ENCODE results near the gene SNX8. TPM values are rescaled to one million over a fixed set of nuclear protein-coding genes. Genes with fewer than 3 reads are reported as not detected.

SNX8 gene
- total and polyA plus RNA-seq, 8 donors, result 7.1 to 16.1 (median 11.7) TPM

DNA sequence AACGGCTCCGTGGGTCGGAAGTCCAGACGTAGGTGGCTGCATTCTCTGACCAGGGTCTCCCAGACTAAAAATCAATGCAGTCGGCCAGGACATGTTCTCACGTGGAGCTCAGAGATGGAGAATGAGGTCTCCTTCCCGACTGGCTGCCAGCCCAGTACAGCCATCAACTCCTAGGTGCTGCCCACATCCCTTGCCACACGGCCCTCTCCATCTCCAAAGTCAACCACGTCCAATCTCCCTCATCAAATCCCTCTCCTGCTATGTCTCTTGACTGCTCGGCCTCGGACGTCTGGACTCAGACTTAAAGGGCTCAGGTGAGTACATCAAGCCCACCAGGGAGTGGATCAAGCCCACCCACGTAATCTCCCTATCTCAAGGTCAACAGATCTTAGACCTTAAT is 88.4 kb downstream of the SNX8 start:
- Histone ChIP-seq H3K4me3 (no peak overlapping the region), H3K27me3 (no peaks in the 10 kb centered on the region), H3K27ac (no peak overlapping the region), H3K9me3 (no peaks in the 10 kb centered on the region), H3K4me1 (no peaks in the 10 kb centered on the region), H3K36me3 (no peaks in the 10 kb centered on the region)
- FAIRE-seq (no peak), DNase-seq (no peak), ATAC-seq (no peak)
- intact Hi-C loops (cut with DNase I), result no loop called here
- TF ChIP-seq, protein P1, sequence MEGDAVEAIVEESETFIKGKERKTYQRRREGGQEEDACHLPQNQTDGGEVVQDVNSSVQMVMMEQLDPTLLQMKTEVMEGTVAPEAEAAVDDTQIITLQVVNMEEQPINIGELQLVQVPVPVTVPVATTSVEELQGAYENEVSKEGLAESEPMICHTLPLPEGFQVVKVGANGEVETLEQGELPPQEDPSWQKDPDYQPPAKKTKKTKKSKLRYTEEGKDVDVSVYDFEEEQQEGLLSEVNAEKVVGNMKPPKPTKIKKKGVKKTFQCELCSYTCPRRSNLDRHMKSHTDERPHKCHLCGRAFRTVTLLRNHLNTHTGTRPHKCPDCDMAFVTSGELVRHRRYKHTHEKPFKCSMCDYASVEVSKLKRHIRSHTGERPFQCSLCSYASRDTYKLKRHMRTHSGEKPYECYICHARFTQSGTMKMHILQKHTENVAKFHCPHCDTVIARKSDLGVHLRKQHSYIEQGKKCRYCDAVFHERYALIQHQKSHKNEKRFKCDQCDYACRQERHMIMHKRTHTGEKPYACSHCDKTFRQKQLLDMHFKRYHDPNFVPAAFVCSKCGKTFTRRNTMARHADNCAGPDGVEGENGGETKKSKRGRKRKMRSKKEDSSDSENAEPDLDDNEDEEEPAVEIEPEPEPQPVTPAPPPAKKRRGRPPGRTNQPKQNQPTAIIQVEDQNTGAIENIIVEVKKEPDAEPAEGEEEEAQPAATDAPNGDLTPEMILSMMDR (IDR thresholded peaks at IDR 0.05), result no peak
- WGBS, 2 donors, result 93 to 96% methylated on average over 13 of the region's 13 CpGs

DNA sequence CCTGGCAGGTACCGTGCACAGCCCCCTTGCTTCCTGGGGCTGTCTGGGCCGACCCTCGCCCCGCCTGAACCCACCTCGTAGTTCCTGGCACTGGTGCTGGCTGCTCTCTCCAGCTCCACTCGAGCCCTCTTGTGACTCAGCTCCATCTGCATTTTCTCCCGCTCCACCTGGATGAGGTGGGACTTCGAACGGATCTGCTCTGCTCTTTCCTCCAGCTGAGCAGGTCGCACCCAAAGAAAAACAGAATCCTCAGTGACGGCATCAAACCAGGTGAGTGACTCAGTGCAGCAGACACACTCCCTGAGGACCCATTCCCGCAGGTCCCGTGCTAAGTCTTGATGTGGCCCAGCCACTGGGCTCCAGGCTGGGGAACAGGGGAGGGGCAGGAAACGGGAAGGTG is 88.9 kb downstream of the SNX8 start:
- peak in 1 of 6 donors; percentile 48 for DNase-seq
- no peak for FAIRE-seq
- Histone ChIP-seq H3K36me3 (no peaks in the 10 kb centered on the region), H3K9me3 (no peaks in the 10 kb centered on the region), H3K4me1 (no peaks in the 10 kb centered on the region), H3K4me3 (no peak overlapping the region), H3K27me3 (no peaks in the 10 kb centered on the region), H3K27ac (no peak overlapping the region)
- WGBS, 2 donors, result 79 to 87% methylated on average over 14 of the region's 14 CpGs
- TF ChIP-seq, protein P1 (IDR thresholded peaks at IDR 0.05), result no peak
- intact Hi-C loops (cut with DNase I), result no loop called here
- ATAC-seq, result peak in 3 of 4 donors; percentile 24 to 59 (median 44)

DNA sequence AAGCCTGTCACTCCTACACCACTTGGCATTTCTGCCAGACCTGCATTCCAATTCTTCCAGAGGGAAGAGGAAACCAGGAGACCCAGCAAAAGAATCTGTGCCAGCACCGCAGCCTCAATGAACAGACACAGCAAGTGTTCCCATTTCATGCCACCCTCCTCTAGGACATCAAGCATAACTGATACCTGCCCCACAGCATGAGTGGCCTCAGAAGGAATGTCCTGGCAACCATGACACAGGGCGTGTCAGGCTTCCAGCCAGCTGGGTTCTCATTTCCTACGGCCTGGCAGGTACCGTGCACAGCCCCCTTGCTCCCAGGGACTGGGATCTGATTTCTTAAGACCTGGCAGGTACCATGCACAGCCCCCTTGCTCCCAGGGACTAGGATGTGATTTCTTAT is 89.3 kb downstream of the SNX8 start:
- no peak overlapping the region for H3K27ac ChIP-seq
- FAIRE-seq, result no peak

DNA sequence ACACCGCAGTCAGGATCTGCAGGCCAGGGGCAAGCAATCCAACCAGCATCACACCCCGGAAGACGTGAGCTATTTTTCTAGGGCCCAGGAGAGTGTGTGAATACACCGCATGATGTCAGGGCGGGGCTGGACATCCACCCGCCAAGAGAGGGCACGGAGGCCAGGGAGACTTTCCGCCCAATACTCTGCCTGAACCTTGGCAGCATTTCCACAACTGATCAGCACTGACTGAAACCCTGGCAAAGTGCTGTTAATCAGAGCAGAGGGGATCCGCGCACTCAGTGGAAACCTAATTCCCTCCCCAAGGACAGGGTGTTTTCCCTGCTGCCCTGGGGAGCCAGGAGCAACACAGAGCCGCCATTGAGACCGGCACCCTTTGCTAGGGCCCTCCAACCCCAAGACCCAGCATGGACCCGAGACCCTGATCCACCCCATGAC is 89.7 kb downstream of the SNX8 start:
- no peaks in the 10 kb centered on the region for H3K4me1 ChIP-seq
- H3K27me3 ChIP-seq, result no peaks in the 10 kb centered on the region
- TF ChIP-seq, protein P1 (IDR thresholded peaks at IDR 0.05), result no peak
- peak in 1 of 4 donors; percentile 33 for ATAC-seq
- no peaks in the 10 kb centered on the region for H3K9me3 ChIP-seq
- H3K36me3 ChIP-seq, result no peaks in the 10 kb centered on the region
- no peak for DNase-seq
- intact Hi-C loops (cut with DNase I), result no loop called here
- H3K4me3 ChIP-seq, result no peak overlapping the region
- WGBS, 2 donors, result 94 to 95% methylated on average over 13 of the region's 13 CpGs
- FAIRE-seq, result no peak
- no peak overlapping the region for H3K27ac ChIP-seq

More for the DNA sequence above, 89.3 kb downstream of the SNX8 start:
- Histone ChIP-seq H3K9me3 (no peaks in the 10 kb centered on the region), H3K4me3 (no peak overlapping the region), H3K4me1 (no peaks in the 10 kb centered on the region), H3K27me3 (no peaks in the 10 kb centered on the region), H3K36me3 (no peaks in the 10 kb centered on the region)
- peak in 3 of 4 donors; percentile 53 to 74 (median 54) for ATAC-seq
- DNase-seq, result no peak
- WGBS, 2 donors, result 77 to 82% methylated on average over 4 of the region's 4 CpGs
- TF ChIP-seq, protein P1 (IDR thresholded peaks at IDR 0.05), result no peak
- intact Hi-C loops (cut with DNase I), result no loop called here

DNA sequence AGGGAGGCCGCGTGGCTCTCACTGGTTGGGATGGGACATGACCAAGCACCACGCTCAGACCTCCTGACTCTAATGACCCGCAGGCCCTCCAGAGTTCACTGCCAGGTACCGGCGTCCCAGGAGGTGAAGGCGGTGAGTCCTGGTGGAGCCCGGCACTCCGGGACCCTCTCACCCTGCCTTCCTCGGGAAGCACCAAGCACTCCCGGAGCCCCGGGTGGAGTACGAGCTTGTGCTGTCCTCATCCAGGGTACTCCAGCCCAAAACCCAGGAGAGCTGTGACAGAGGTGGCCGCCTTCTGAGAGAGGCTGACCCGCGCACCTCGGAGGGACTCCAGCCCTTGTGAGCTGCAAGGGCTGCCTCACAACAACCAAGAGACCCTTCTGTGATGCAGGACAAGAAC is 90.9 kb downstream of the SNX8 start:
- no peak overlapping the region for H3K27ac ChIP-seq
- no peaks in the 10 kb centered on the region for H3K36me3 ChIP-seq
- H3K27me3 ChIP-seq, result no peaks in the 10 kb centered on the region
- intact Hi-C loops (cut with DNase I), result no loop called here
- 95% methylated on average over 15 to 17 of the region's 17 CpGs for WGBS, 2 donors
- no peaks in the 10 kb centered on the region for H3K9me3 ChIP-seq
- no peak overlapping the region for H3K4me3 ChIP-seq
- H3K4me1 ChIP-seq, result no peaks in the 10 kb centered on the region
- no peak for ATAC-seq
- TF ChIP-seq, protein P1 (IDR thresholded peaks at IDR 0.05), result no peak
- peak in 1 of 6 donors; percentile 53 for DNase-seq
- FAIRE-seq, result no peak
